ENCODE data around the gene RBM20.

RBM20 gene

DNA sequence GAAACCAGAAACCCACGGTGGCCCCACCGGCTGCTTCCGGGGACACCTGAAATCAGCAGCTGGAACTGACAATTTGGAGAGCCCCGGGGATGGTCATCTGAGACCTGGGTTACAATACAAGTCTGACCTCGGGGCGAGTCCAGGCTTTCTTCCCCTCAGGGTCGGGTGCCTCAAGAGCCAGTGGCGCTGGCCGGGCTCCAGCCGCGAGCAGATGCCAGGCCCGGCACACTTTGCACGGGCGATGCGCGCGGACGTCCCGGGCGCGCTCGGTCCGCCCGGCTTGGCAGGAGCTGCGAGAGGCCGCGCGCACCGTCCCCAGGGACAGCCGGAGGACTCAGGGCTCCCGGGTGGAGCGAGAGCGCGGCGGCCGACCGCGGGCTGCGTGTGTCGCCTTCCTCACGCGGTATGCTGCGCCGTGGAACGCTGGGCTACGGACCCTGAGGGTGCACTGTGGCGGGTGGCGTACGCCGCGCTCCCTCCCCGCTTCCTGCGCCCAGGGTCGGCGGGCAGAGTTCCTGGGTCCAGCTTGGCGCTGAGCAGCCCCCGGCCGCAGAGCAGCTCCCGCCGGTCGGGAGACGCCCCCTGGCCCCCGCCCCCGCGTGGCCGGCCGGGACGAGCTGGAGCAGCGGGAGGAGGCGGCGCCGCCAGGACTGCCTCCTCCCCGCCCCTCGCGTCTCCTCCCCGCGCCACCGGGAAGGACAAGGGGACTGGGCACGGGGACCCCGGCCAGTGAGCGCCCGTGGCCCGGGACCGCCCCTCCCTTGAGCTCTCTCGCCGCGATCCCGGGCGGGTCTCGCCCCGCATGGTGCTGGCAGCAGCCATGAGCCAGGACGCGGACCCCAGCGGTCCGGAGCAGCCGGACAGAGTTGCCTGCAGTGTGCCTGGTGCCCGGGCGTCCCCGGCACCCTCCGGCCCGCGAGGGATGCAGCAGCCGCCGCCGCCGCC lies at the start of gene RBM20:
RBM20 (plus strand) TSS at position 684 of the 945 bp plus-strand sequence; CDS start at position 803, 119 bp downstream.
- TF ChIP-seq GATA3 (IDR thresholded peaks at IDR 0.05; ENCODE audit: low read depth, low read length) (no peak), GATA2 (IDR thresholded peaks at IDR 0.05; ENCODE audit: low read depth, low read length) (no peak)

DNA sequence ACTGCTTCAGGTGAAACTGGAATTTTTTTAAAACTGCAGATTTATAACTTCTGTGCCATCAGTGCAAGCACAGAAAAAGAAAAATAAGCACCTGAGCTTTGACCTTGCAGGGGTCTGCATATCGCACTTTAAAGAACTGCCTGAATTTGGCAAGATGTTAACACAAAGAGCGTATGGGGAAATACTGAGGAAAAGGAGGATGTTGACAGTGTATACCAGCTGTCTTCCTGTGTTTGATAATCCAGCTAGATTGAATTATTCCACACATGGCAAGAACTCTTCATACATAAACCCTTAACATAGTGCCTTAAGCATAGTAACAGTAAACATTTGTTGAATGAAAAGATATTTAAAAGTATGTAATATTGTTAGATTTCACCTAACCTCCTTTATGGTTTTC lies 46.7 kb upstream of the RBM20 start:
- TF ChIP-seq GATA3 (IDR thresholded peaks at IDR 0.05; ENCODE audit: low read depth, low read length): no peak
- TF ChIP-seq GATA2 (IDR thresholded peaks at IDR 0.05; ENCODE audit: low read depth, low read length): no peak

DNA sequence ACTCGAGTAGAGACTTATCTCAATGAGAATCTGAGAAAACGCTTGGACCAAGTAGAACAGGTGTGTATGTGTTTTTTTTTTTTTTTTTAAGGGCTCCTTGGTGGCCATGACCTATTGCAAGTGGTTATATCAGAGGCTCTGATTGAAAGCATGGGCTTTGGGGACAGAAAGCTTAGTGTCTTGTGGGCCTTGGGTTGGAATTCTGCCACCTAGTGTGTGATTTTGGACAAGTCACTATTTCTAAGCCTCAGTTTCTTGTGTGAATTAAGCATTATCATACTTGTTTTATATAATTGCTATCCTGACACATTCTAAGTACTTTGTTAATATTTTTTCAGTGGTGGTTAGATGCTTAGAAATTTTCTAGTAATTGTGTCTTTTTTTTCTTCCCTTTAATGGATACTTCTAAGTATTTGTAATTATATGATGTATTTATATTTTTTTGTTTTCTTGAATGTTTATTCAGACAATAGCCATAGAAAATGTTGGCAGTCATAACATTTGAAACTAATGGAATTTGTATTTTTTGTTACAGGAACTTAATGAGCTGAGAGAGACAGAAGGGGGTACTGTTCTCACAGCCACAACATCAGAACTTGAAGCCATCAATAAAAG lies 43.5 kb upstream of the RBM20 start:
- TF ChIP-seq GATA3 (IDR thresholded peaks at IDR 0.05; ENCODE audit: low read depth, low read length) (no peak), GATA2 (IDR thresholded peaks at IDR 0.05; ENCODE audit: low read depth, low read length) (no peak)

- TF ChIP-seq GATA3 (IDR thresholded peaks at IDR 0.05; ENCODE audit: low read depth, low read length): no peak
Measured at GRCh38 chr10:110601581-110601980, 42.6 kb upstream of the RBM20 start.

GRCh38 chr10:110608087-110608486 lies 36.0 kb upstream of the RBM20 start:
- TF ChIP-seq GATA3 (IDR thresholded peaks at IDR 0.05; ENCODE audit: low read depth, low read length) (no peak), GATA2 (IDR thresholded peaks at IDR 0.05; ENCODE audit: low read depth, low read length) (no peak)

- no peak; the same call in 1 of the 2 replicates for TF ChIP-seq GATA2 (IDR thresholded peaks at IDR 0.05; ENCODE audit: low read depth, low read length)
- no peak for TF ChIP-seq GATA3 (IDR thresholded peaks at IDR 0.05; ENCODE audit: low read depth, low read length)
Measured at GRCh38 chr10:110609605-110610004, 34.5 kb upstream of the RBM20 start.

DNA sequence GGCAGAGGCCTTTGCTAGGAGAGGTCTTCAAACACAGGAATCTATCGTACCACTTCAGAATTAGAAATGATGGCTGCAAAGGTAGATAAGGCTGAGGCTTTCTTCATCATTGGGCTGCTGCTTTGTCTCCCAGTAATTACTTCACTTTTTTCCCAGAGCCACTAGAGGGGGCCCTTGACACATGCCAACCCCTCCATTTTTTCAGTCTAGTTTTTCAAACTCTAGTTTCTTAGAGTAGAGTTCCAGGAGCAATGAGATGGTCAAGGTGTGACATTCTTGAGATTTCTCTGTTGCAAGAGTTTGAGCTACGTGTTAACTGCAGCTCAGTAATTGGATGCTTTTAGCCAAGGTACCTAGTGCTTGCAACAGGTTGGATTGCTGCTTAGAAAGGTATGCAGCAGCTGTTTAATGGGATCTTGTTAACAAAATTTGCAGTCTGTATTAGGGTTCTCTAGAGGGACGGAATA lies 33.8 kb upstream of the RBM20 start:
- TF ChIP-seq GATA3 (IDR thresholded peaks at IDR 0.05; ENCODE audit: low read depth, low read length) (no peak), GATA2 (IDR thresholded peaks at IDR 0.05; ENCODE audit: low read depth, low read length) (peak; percentile 42; the same call in 1 of the 2 replicates)

DNA sequence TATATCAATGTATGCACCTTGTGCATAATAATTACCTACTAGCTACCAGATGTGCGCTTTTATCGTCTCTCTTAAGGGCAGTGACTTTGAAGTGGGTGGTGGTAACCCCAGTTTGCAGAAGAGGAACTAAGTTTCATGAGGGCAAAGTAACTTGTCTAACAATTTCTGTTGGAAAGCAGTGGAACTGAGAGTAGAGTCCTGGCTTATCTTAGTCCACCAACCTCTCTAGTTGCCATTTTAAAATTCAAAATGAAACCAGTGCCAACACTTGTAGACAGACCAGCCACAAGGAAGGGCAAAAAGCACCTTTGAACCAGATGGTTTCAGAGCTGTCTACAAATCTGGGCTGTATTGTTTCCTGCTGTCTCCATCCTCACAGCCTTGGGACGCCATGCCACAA lies 32.0 kb upstream of the RBM20 start:
- no peak for TF ChIP-seq GATA3 (IDR thresholded peaks at IDR 0.05; ENCODE audit: low read depth, low read length)
- TF ChIP-seq GATA2 (IDR thresholded peaks at IDR 0.05; ENCODE audit: low read depth, low read length): no peak

- TF ChIP-seq GATA2 (IDR thresholded peaks at IDR 0.05; ENCODE audit: low read depth, low read length): no peak
- TF ChIP-seq GATA3 (IDR thresholded peaks at IDR 0.05; ENCODE audit: low read depth, low read length): no peak
Measured at GRCh38 chr10:110612629-110613028, 31.5 kb upstream of the RBM20 start.

DNA sequence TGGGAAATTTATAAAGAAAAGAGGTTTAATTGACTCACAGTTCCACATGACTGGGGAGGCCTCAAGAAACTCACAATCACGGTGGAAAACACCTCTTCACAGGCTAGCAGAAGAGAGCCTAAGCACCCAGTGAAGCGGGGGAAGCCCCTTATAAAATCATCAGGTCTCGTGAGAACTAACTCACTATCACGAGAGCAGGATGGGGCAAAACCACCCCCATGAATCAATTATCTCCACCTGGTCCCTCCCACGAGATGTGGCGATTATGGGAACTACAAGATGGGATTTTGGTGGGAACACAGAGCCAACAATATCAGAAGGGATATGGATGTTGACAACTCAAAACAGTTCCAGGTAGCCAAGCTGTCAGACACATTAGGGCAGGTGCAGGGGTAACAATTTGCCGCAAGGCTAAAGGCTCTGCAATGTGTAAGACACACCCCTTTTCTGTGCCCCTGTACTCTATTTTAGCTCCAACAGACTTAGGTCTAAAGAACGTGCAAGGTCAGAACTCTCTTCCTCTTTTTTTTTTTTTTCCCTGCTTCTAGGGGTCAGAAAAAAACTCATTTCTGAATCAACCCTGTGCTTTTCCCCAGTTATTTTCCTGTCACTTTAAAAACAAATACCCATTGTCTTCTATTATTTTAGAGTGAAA lies 30.7 kb upstream of the RBM20 start:
- TF ChIP-seq GATA2 (IDR thresholded peaks at IDR 0.05; ENCODE audit: low read depth, low read length) (no peak), GATA3 (IDR thresholded peaks at IDR 0.05; ENCODE audit: low read depth, low read length) (no peak)

DNA sequence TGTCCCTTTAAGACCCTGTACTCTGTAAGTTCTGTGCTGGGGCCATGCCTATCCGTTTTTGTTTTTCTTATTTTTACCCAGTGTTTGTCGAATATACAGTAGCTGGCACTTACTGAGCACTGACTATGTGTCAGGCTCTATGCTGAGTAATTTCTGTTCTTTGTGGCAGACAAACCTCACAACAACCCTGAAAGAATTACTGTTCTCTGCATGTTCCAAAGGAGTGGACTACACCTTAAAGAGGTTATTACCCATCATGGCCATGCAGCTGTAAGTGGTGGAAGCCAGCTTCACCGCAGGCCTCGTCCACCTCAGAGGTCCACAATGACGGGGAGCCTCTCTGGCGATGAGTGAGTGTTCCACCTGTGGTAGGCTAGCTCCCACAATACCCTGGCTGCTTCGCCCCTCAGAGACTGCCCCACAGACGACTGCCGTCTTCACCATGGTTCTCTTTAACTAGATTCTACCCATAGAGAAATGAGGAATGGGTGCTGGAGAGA lies 30.1 kb upstream of the RBM20 start:
- TF ChIP-seq GATA2 (IDR thresholded peaks at IDR 0.05; ENCODE audit: low read depth, low read length) (no peak), GATA3 (IDR thresholded peaks at IDR 0.05; ENCODE audit: low read depth, low read length) (no peak)

DNA sequence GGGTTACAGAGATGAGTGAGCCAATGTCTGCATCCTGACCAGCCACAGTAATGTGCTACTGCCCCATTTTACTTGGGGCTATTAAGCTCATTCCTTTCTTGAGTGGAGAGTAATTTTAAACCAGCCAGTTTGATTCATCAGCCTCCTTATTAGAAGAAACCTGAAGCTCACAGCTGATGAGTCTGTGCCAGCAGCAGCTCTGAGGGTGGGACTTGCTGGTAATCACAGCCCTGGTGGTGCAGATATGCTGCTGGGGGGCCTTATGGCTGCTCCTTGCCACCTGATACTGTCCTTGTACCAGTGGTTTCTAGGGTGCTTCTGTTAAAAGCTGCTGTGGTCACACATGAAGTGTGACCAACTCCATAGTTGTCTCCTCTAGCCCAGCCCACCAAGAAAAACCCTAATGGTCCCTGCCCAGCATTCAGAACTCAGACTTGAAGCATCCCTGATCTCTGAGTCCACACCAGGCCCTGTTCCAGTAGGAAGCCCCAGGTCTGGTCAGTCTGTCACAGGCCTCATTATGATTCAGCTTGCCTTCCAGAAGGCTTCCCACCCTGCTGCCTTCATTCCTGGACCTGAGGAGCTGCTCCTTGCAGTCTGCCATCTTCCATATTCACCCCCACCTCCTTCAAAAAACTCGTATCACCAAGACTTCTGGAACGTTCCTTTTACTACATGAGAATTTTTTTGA lies 28.9 kb upstream of the RBM20 start:
- TF ChIP-seq GATA2 (IDR thresholded peaks at IDR 0.05; ENCODE audit: low read depth, low read length) (no peak), GATA3 (IDR thresholded peaks at IDR 0.05; ENCODE audit: low read depth, low read length) (no peak)

GRCh38 chr10:110616493-110617033 lies 27.6 kb upstream of the RBM20 start:
- TF ChIP-seq GATA2 (IDR thresholded peaks at IDR 0.05; ENCODE audit: low read depth, low read length): no peak
- no peak for TF ChIP-seq GATA3 (IDR thresholded peaks at IDR 0.05; ENCODE audit: low read depth, low read length)
